Measurements from ENCODE around the gene STON2. TPM values are rescaled to one million over a fixed set of nuclear protein-coding genes. Genes with fewer than 3 reads are reported as not detected.

STON2 gene
- total RNA-seq, 1 experiment from 2014 or later: not detected

DNA sequence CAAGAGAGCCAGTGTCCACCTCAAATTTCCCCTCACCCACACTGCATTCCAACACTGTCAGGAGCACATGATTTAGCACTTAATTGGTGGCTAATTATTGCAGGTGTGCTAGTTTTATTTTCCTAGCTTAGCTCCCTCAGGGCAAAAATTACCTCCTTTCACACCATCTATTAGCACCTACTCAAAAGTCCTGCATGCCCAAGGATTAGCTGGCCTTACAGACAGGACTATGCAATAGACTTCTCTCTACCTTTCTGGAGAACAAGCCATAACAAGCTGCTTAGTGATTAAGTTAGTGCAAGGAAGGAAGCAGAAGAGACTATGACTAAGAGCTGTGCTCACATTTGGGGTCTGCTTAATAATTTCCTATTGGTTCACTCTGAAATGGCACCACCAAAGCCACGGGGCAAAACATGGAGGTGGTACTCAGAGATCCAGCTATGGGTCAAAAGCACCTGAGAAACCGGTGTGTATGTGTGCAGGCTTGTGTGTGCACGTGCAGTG, 69.5 kb downstream of the STON2 start:
- Histone ChIP-seq H3K4me2 (ENCODE audit: low read depth, low read length, poor library complexity, severe bottlenecking) (no peak overlapping the region), H3K4me1 (ENCODE audit: low read length) (no peaks in the 10 kb centered on the region), H3K79me2 (ENCODE audit: low read length) (no peaks in the 10 kb centered on the region), H3K27me3 (ENCODE audit: low read length) (peaks cover 8% of the 10 kb centered on the region), H3K9ac (ENCODE audit: low read length) (no peak overlapping the region), H4K20me1 (ENCODE audit: insufficient read depth, low read depth, low read length) (no peaks in the 10 kb centered on the region), H3K27ac (ENCODE audit: low read length) (no peak overlapping the region), H3K9me3 (ENCODE audit: low read length) (no peaks in the 10 kb centered on the region), H3K36me3 (ENCODE audit: insufficient read depth, low read length) (no peaks in the 10 kb centered on the region), H2AFZ (ENCODE audit: low read length) (no peak overlapping the region), H3K9me2 (replicated peaks; ENCODE audit: insufficient read depth, low read length) (no peaks in the 10 kb centered on the region), H3K4me3 (ENCODE audit: low read length) (no peak overlapping the region)
- no peak for DNase-seq

DNA sequence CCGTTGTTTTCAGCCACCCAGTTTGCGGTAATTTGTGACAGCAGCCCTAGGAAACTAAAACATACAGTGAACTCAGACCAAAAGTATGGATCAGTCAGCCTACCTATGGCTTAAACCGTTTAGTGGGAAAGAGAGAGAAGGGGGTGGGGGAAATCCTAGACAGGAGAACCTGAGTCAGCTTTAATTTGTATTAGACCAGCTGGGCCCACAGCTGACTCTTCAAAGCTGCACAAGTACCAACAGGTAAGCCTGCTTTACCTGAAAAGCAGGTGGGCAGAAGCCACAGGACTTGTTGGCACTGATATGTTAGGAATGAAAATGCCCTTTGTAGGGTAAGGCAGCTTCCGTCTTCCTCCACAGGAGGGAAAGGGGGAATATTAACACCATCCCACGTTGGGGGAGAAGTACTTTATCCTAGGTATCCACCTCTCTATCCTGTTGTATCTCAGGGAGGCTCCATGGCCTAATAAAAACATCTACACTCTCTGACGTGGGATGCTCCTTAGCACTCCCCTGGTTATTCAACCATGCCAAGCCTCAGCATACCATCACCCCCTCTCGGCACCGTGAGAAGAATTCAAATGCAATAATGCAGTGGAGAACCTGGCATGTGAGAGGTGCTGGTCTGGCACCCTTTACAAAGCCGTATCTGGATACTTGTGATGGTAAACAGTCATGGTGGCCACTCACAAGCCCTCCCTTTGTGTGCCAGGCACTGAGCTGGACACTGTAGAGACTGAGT, 70.3 kb downstream of the STON2 start:
- H3K4me2 ChIP-seq (ENCODE audit: low read depth, low read length, poor library complexity, severe bottlenecking): no peak overlapping the region
- H3K9me2 ChIP-seq (replicated peaks; ENCODE audit: insufficient read depth, low read length): no peaks in the 10 kb centered on the region
- no peaks in the 10 kb centered on the region for H4K20me1 ChIP-seq (ENCODE audit: insufficient read depth, low read depth, low read length)
- no peak overlapping the region for H3K9ac ChIP-seq (ENCODE audit: low read length)
- DNase-seq: no peak
- no peaks in the 10 kb centered on the region for H3K79me2 ChIP-seq (ENCODE audit: low read length)
- H3K36me3 ChIP-seq (ENCODE audit: insufficient read depth, low read length): no peaks in the 10 kb centered on the region
- H3K27ac ChIP-seq (ENCODE audit: low read length): no peak overlapping the region
- peaks cover 8% of the 10 kb centered on the region for H3K27me3 ChIP-seq (ENCODE audit: low read length)
- no peaks in the 10 kb centered on the region for H3K4me1 ChIP-seq (ENCODE audit: low read length)
- H3K4me3 ChIP-seq (ENCODE audit: low read length): no peak overlapping the region
- no peaks in the 10 kb centered on the region for H3K9me3 ChIP-seq (ENCODE audit: low read length)
- H2AFZ ChIP-seq (ENCODE audit: low read length): no peak overlapping the region

DNA sequence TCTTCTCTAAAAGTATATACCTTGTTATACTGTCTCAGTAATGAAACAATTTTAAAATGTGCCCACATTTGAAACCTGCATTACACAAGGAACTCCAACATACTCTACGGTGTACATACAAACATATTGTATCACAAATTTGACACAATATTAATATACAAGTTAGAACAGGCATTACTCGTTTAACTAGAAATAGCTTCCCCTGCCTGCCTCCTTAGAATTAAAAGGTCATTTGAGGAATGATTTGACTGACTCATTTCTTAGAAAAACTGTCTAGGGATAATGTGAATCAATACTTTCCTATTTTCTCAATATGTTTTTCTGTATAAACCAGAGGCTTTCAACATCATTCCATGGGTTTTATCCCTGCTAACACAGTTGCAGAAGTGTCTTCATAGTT, 73.7 kb downstream of the STON2 start:
- no peak overlapping the region for H3K4me3 ChIP-seq (ENCODE audit: low read length)
- H3K4me2 ChIP-seq (ENCODE audit: low read depth, low read length, poor library complexity, severe bottlenecking): no peak overlapping the region
- no peaks in the 10 kb centered on the region; the same call in 1 of the 2 replicates for H3K27me3 ChIP-seq (ENCODE audit: low read length)
- H3K9ac ChIP-seq (ENCODE audit: low read length): no peak overlapping the region
- H3K9me2 ChIP-seq (replicated peaks; ENCODE audit: insufficient read depth, low read length): no peaks in the 10 kb centered on the region
- H3K79me2 ChIP-seq (ENCODE audit: low read length): no peaks in the 10 kb centered on the region
- H3K27ac ChIP-seq (ENCODE audit: low read length): no peak overlapping the region
- H2AFZ ChIP-seq (ENCODE audit: low read length): no peak overlapping the region
- no peak for DNase-seq
- no peaks in the 10 kb centered on the region for H3K36me3 ChIP-seq (ENCODE audit: insufficient read depth, low read length)
- no peaks in the 10 kb centered on the region for H3K4me1 ChIP-seq (ENCODE audit: low read length)
- H4K20me1 ChIP-seq (ENCODE audit: insufficient read depth, low read depth, low read length): no peaks in the 10 kb centered on the region
- H3K9me3 ChIP-seq (ENCODE audit: low read length): no peaks in the 10 kb centered on the region

DNA sequence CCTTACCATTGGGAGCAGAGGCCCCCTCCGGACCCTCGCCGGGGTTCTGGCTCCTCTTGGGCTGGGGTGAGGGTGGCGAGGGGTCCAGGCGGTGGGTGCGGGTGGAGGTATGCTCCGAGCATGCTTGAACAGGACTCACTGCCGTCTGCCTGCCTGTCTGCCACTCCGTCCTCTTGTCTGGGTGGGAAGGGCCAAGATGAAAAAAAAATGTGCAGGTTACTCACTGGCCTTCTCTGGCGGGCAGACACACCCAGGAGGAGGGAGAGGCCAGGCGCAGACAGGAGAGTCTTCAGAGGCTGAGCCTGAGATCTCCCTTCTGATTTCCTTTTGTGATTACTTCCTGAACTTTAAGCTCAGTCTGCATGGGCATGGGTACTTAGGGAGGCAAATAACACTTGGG, 76.1 kb downstream of the STON2 start:
- H3K4me2 ChIP-seq (ENCODE audit: low read depth, low read length, poor library complexity, severe bottlenecking): no peak overlapping the region

DNA sequence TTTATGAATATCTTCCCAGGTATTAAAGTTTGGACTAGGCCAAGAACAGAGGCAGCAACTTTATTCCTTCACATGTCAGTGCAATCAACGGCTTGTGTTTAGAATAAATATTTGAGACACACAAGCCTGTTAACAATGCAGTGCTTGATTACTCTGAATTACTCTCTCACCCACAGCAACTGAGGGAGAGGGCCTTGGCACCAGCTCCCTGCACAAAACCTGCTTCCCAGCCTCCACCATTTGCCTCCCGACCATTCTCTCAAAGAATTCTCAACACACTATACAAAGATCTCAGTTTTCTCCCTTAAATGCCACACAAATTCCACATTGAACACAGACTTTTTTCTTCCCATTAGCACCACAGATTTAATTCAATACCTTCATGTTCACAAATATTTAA, 77.0 kb downstream of the STON2 start:
- no peak overlapping the region for H3K4me3 ChIP-seq (ENCODE audit: low read length)
- H3K4me2 ChIP-seq (ENCODE audit: low read depth, low read length, poor library complexity, severe bottlenecking): no peak overlapping the region
- no peak for DNase-seq

More for the DNA sequence above, 76.1 kb downstream of the STON2 start:
- Histone ChIP-seq H3K9me3 (ENCODE audit: low read length) (no peaks in the 10 kb centered on the region), H3K79me2 (ENCODE audit: low read length) (no peaks in the 10 kb centered on the region), H3K4me3 (ENCODE audit: low read length) (no peak overlapping the region), H3K9me2 (replicated peaks; ENCODE audit: insufficient read depth, low read length) (no peaks in the 10 kb centered on the region), H4K20me1 (ENCODE audit: insufficient read depth, low read depth, low read length) (no peaks in the 10 kb centered on the region), H3K27ac (ENCODE audit: low read length) (no peak overlapping the region), H3K36me3 (ENCODE audit: insufficient read depth, low read length) (no peaks in the 10 kb centered on the region), H3K27me3 (ENCODE audit: low read length) (0 out of 2 replicates have a peak, but pooled peaks cover 3% of the 10 kb centered on the region), H3K4me1 (ENCODE audit: low read length) (no peaks in the 10 kb centered on the region), H2AFZ (ENCODE audit: low read length) (no peak overlapping the region), H3K9ac (ENCODE audit: low read length) (no peak overlapping the region)
- DNase-seq: no peak

DNA sequence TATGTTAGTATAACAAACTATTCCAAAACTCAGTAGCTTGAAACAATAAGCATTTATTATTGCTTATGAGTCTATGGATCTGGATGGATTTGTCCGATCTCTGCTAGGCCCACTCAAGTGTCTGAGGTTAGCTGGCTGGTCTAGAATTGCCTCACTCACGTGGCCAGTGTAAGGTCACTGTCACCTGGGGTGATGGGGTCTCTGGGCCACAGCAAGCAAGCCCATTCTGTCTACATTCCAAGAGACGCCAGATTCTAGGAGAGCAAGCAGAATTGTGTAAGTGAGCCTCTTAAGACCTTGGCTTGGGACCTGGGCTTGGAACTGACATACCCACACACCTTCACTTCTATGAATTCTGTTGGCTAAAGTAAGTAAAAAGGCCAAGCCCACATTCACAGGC, 80.2 kb downstream of the STON2 start:
- Histone ChIP-seq H3K79me2 (ENCODE audit: low read length) (no peaks in the 10 kb centered on the region), H2AFZ (ENCODE audit: low read length) (no peak overlapping the region), H3K9me2 (replicated peaks; ENCODE audit: insufficient read depth, low read length) (no peaks in the 10 kb centered on the region), H3K4me2 (ENCODE audit: low read depth, low read length, poor library complexity, severe bottlenecking) (no peak overlapping the region), H3K36me3 (ENCODE audit: insufficient read depth, low read length) (no peaks in the 10 kb centered on the region), H3K4me1 (ENCODE audit: low read length) (no peaks in the 10 kb centered on the region), H3K4me3 (ENCODE audit: low read length) (no peak overlapping the region), H4K20me1 (ENCODE audit: insufficient read depth, low read depth, low read length) (no peaks in the 10 kb centered on the region), H3K9ac (ENCODE audit: low read length) (no peak overlapping the region), H3K27ac (ENCODE audit: low read length) (no peak overlapping the region), H3K27me3 (ENCODE audit: low read length) (0 out of 2 replicates have a peak, but pooled peaks cover 3% of the 10 kb centered on the region), H3K9me3 (ENCODE audit: low read length) (no peaks in the 10 kb centered on the region)
- no peak for DNase-seq

More for the DNA sequence above, 77.0 kb downstream of the STON2 start:
- no peak overlapping the region for H2AFZ ChIP-seq (ENCODE audit: low read length)
- H3K9me2 ChIP-seq (replicated peaks; ENCODE audit: insufficient read depth, low read length): no peaks in the 10 kb centered on the region
- no peak overlapping the region for H3K27ac ChIP-seq (ENCODE audit: low read length)
- H3K9ac ChIP-seq (ENCODE audit: low read length): no peak overlapping the region
- no peaks in the 10 kb centered on the region for H3K79me2 ChIP-seq (ENCODE audit: low read length)
- H3K36me3 ChIP-seq (ENCODE audit: insufficient read depth, low read length): no peaks in the 10 kb centered on the region
- no peaks in the 10 kb centered on the region for H3K9me3 ChIP-seq (ENCODE audit: low read length)
- H3K27me3 ChIP-seq (ENCODE audit: low read length): 0 out of 2 replicates have a peak, but pooled peaks cover 3% of the 10 kb centered on the region
- no peaks in the 10 kb centered on the region for H4K20me1 ChIP-seq (ENCODE audit: insufficient read depth, low read depth, low read length)
- H3K4me1 ChIP-seq (ENCODE audit: low read length): no peaks in the 10 kb centered on the region

DNA sequence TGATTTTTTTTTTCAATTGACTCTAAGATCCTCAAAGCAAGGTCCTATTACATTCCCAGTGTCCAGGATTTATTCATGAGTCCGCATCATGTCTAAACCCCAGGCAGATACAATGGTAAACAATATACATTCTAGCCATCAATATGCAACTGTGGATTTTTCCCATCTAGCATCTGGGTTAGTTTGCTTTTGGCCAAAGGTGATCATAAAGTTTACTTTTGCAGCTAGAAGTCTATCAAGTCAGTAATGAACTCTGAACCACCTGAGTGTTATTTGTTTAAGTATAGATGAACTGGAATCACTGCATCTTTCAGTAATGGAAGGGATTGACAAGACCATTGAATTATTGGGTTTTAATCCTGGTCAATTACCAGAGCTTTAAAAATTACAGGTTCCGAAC, 80.8 kb downstream of the STON2 start:
- no peaks in the 10 kb centered on the region for H3K79me2 ChIP-seq (ENCODE audit: low read length)
- H3K27me3 ChIP-seq (ENCODE audit: low read length): 0 out of 2 replicates have a peak, but pooled peaks cover 3% of the 10 kb centered on the region
- H3K36me3 ChIP-seq (ENCODE audit: insufficient read depth, low read length): no peaks in the 10 kb centered on the region
- H3K27ac ChIP-seq (ENCODE audit: low read length): no peak overlapping the region
- no peaks in the 10 kb centered on the region for H3K9me3 ChIP-seq (ENCODE audit: low read length)
- no peak for DNase-seq
- H3K9ac ChIP-seq (ENCODE audit: low read length): no peak overlapping the region
- H3K9me2 ChIP-seq (replicated peaks; ENCODE audit: insufficient read depth, low read length): no peaks in the 10 kb centered on the region
- no peak overlapping the region for H3K4me2 ChIP-seq (ENCODE audit: low read depth, low read length, poor library complexity, severe bottlenecking)
- no peak overlapping the region for H2AFZ ChIP-seq (ENCODE audit: low read length)
- H4K20me1 ChIP-seq (ENCODE audit: insufficient read depth, low read depth, low read length): no peaks in the 10 kb centered on the region
- H3K4me1 ChIP-seq (ENCODE audit: low read length): no peaks in the 10 kb centered on the region
- H3K4me3 ChIP-seq (ENCODE audit: low read length): no peak overlapping the region

DNA sequence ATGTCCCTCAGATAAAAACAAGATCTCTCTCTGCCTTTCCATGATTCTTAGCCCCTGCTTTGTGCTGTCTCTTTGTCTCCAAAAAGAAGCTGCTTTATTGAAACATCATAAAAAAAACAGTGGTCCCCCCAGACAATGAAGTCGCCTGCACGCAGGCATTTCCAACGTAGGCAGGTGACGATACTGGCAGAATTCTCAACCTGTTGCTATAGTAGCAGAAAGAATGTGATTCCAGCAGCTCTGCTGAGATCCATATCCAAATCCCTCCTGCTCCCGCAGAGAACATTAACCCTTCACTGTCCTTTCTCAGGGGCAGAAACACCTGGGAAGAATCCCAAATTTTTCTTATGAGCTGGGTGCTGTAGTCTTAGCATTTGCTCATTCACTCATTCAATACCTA, 84.8 kb downstream of the STON2 start:
- no peak overlapping the region for H3K27ac ChIP-seq (ENCODE audit: low read length)
- H3K9me3 ChIP-seq (ENCODE audit: low read length): no peaks in the 10 kb centered on the region
- no peak overlapping the region for H3K4me2 ChIP-seq (ENCODE audit: low read depth, low read length, poor library complexity, severe bottlenecking)
- peaks cover 7% of the 10 kb centered on the region for H3K4me1 ChIP-seq (ENCODE audit: low read length)
- no peaks in the 10 kb centered on the region for H3K36me3 ChIP-seq (ENCODE audit: insufficient read depth, low read length)
- H3K9ac ChIP-seq (ENCODE audit: low read length): no peak overlapping the region
- H2AFZ ChIP-seq (ENCODE audit: low read length): no peak overlapping the region
- H3K4me3 ChIP-seq (ENCODE audit: low read length): no peak overlapping the region
- DNase-seq: no peak
- H3K79me2 ChIP-seq (ENCODE audit: low read length): no peaks in the 10 kb centered on the region
- 0 out of 2 replicates have a peak, but pooled peaks cover 3% of the 10 kb centered on the region for H3K27me3 ChIP-seq (ENCODE audit: low read length)
- no peaks in the 10 kb centered on the region for H3K9me2 ChIP-seq (replicated peaks; ENCODE audit: insufficient read depth, low read length)
- H4K20me1 ChIP-seq (ENCODE audit: insufficient read depth, low read depth, low read length): no peaks in the 10 kb centered on the region

Measured in Karpas-422 (cell line).